ENCODE measurements around the gene TMEM179.

TMEM179 gene

DNA sequence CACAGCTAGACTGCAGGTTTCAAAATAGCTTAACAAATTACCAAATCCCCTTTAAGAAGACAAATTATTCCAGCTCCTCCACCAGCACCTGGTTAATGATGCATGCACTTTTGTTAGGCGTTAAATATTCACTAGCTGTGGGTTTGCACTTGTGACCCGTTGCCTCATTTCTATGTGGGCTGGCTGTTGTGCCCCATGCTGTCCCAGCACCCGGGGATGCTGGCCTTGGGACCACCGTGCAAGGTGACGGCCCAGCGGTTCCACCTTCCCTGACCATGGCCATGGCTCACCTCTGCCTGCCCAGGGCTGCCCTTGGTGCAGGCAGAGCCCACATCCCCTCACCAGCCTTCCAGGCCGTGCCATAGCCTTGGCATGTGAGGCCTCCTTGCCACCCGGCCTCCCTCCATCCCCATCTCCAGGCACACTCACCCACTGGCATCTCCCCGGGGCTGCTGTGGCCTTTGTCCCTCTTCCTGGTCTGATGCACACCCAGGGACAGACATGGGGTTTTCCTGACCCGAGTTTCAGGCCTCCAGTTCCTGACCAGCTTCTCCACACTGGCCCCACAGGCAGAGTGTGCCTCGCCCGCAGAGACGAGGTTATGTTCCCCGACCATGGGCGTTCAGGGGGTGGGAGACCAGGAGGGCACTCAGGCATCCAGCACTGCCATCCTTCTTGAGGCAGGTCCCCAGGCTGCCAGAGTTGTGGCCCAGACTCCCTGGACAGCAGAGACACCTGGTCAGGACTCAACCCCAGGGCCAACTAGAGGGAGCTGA is 45.4 kb downstream of the TMEM179 start:
- FAIRE-seq = no peak
- no peak for DNase-seq (ENCODE audit: extremely low spot score, insufficient read length, low read depth)

DNA sequence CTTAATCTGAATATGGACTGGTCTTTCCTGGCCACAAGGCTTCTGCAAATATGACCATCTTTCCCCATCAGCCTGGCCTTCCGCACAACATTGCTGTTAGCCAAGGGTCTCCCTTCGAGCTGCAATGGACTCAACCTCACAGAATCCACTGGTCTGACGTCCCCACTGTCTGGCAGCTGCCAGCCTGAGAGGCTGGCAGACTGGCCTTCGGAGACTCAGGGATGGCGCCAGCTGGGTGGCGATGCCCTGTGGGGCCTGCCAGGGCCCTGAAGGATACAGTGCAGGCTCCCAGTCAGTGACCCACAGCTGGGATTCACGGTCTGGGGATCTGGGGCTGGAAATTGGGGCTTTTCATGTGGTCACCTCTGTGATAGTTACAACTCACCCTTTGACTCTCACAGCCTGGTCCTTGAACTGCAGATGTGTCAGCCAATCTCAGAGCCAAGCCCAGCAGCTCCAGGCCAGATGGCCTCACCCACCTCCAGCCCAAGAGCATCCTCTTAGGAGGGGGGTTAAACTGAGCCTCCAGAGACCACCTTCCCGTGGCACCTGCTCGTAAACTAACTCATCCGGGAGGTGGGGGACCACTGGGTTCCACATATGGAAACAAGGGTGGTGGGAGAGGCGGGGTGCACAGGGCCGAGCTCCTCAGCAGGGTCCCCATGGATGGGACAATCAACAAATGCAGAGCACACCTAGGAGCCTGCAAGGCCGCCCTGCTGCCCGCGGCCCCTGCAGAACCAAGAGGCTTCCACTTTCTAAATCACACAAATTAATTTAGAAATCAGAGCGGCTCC is 46.1 kb downstream of the TMEM179 start:
- DNase-seq (ENCODE audit: extremely low spot score, insufficient read length, low read depth) (no peak), FAIRE-seq (no peak)

GRCh38 chr14:104557766-104558165 is 46.8 kb downstream of the TMEM179 start:
- DNase-seq (ENCODE audit: extremely low spot score, insufficient read length, low read depth) (no peak), FAIRE-seq (no peak)

- FAIRE-seq (no peak), DNase-seq (ENCODE audit: extremely low spot score, insufficient read length, low read depth) (no peak)
Observed at GRCh38 chr14:104557086-104557485, 47.5 kb downstream of the TMEM179 start.

GRCh38 chr14:104556256-104557021 is 48.1 kb downstream of the TMEM179 start:
- FAIRE-seq (no peak), DNase-seq (ENCODE audit: extremely low spot score, insufficient read length, low read depth) (no peak)

GRCh38 chr14:104555430-104556255 is 48.9 kb downstream of the TMEM179 start:
- DNase-seq (ENCODE audit: extremely low spot score, insufficient read length, low read depth) (no peak), FAIRE-seq (no peak)

DNA sequence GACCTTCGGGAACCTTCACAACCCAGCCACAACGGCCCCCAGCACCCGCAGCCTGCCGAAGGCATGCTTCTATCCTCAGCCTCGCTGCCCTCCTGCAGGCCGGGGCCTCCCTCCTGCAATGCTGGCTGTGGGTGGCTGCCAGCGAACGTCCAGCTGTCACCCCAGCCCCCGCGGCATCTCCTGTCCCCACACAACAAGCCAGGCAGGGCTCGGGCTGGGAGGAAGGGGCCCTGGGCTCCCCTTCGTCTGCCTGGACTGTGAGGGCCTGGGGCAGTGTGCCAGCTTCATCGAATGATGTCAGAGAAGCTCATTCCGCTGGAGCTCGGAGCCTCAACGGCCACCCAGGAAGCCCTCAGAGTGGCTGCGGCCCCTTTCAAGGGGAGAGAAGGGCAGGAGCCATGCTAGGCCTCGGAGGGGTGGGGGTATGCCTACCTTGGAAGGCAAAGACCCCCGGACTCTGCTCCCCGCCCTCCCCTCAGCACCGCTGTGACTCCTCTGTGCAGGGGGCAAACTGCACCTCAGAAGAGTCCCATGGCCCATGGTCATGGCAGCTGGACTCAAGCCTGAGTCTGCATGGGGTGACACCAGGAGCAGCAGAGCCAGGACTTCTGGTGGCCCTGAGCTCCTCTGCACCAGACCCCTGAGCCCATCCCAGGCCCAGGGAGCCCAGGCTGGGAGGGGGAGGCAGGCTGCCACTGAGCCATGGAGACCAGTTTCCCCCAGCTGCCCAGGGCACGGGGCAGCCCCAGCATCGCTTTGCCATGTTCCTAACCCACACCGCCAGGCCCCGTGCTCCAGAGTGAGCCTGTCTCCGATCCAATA is 49.8 kb downstream of the TMEM179 start:
- no peak for FAIRE-seq
- DNase-seq (ENCODE audit: extremely low spot score, insufficient read length, low read depth) = no peak

DNA sequence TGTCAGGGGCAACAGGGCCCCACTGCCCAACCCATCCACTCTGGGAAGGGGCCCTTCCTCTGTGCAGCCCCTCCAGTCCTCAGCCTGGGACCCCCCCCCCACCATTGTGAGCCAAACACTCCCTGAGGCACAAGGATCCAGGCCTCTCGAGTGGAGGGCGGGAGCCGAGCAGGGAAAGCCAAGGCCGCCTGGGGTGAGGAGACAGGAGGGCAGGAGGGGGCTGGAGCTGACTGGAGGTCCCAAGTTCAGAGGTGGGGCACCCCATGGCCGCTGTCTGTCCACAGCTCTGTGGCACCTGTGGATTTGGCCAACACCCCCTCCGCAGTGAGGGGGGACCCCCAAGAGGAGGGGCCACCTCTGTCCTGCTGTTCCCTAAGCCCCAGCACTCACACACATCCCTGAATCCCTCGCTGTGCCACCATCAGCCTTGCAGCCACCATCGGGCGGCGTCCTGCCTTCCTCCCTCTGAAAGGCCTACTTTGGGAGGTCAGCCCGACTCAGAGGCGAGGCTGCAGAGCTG is 50.4 kb downstream of the TMEM179 start:
- DNase-seq (ENCODE audit: extremely low spot score, insufficient read length, low read depth) = no peak
- no peak for FAIRE-seq

- FAIRE-seq (no peak), DNase-seq (ENCODE audit: extremely low spot score, insufficient read length, low read depth) (no peak)
Observed at GRCh38 chr14:104553166-104554087, 51.1 kb downstream of the TMEM179 start.

DNA sequence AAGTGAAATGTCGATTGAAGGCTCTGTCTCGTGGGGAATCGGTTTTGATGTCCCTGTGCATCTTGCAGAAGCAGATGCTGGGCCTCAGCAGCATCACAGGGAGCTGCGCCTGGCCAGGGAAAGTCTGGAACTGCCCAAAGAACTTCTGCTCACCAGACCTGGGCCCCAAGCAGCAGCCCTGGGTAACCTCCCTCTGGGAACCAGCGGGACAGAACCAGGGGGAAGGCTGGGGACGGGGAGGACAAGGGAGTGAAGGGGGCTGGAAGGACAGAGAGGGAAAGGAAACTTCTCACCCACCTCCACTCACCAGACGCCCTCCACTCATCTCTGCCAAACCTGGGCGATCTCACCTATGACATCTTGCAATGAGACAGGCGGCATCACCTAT is 51.8 kb downstream of the TMEM179 start:
- FAIRE-seq = no peak
- no peak for DNase-seq (ENCODE audit: extremely low spot score, insufficient read length, low read depth)

- DNase-seq (ENCODE audit: extremely low spot score, insufficient read length, low read depth) (no peak), FAIRE-seq (no peak)
Observed at GRCh38 chr14:104551851-104552737, 52.5 kb downstream of the TMEM179 start.

GRCh38 chr14:104550861-104551728 is 53.5 kb downstream of the TMEM179 start:
- FAIRE-seq (no peak), DNase-seq (ENCODE audit: extremely low spot score, insufficient read length, low read depth) (no peak)

DNA sequence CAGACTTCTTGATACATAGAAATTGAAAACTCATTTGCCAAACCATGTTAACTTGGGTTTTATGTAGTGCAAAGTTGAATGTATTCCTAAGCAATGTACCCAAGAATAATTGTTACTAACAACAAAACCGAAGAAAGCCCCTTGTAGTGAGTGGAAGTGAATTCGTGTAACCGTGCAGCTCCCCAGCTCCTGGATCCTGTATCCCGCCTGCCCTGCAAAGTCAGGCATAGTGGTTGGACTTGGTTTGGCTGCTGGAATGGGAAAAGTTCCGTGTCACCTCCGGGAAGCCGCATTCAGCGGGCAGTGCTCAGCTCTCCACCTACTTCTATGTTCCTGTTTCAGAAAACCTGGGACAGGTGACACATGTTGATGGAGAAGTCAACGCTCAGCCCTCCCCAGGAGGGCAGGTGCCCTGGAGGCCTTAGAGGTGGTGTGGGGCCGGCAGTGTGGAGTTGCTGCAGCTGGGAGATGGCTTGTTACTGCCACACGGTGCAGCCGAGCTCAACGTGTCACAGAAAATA is 54.2 kb downstream of the TMEM179 start:
- no peak for DNase-seq (ENCODE audit: extremely low spot score, insufficient read length, low read depth)
- no peak for FAIRE-seq

- DNase-seq (ENCODE audit: extremely low spot score, insufficient read length, low read depth) (no peak), FAIRE-seq (no peak)
Observed at GRCh38 chr14:104549536-104550339, 54.8 kb downstream of the TMEM179 start.

All from GM18507 (cell line).